Measurements from ENCODE around the gene TST.

The TST gene

GRCh38 chr22:37053310-37054055 lies 34.2 kb upstream of the TST start:
- no peak for DNase-seq (ENCODE audit: low read depth, low spot score)

- DNase-seq (ENCODE audit: low read depth, low spot score) = no peak
Measured at GRCh38 chr22:37052386-37053309, 33.4 kb upstream of the TST start.

DNA sequence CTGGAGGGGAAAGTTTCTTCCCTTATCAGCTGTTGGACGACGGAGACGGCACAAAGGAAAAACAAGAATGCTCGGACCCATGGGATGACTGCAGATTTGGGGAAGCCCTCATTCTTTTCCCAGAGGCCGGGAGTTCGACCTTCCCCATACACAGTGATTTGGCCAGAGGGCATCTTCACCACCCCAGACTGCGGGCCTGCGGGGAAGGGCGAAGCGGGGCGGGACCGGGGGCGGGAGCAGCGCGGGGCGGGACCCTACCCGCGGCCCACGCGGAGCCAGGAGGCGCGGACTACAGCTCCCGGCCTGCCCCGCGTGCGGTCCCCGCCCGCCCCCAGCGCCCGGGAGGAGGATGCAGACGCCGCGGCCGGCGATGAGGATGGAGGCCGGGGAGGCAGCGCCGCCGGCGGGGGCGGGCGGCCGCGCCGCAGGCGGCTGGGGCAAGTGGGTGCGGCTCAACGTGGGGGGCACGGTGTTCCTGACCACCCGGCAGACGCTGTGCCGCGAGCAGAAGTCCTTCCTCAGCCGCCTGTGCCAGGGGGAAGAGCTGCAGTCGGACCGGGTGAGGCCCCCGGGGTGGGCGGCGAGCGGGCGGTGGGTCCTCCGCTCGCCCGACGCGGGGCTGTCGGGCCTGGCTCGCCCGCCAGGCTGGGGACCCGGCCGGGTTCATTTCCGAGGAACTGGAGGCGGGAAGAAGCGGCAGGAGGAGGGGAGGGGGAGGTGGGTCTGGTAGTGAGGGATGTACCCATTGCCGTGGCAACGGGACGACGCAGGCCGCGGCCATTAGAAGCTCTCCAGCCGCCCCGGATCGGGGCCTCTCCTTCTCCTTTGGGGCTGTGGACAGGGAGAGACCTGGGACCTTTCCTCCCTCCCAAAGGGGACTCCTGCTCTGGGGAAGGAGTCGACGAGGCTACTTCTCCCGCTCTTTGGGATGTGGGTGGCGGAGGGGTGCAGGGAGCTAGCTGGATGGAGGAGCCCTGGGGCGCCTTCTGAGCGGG lies 32.4 kb upstream of the TST start, which contains the start of gene KCTD17:
Gene KCTD17 (plus strand): TSS at position 352 of the 995 bp plus-strand sequence. CDS start 19 bp downstream, at position 371.
- DNase-seq (ENCODE audit: low read depth, low spot score) = peak; percentile 45

DNA sequence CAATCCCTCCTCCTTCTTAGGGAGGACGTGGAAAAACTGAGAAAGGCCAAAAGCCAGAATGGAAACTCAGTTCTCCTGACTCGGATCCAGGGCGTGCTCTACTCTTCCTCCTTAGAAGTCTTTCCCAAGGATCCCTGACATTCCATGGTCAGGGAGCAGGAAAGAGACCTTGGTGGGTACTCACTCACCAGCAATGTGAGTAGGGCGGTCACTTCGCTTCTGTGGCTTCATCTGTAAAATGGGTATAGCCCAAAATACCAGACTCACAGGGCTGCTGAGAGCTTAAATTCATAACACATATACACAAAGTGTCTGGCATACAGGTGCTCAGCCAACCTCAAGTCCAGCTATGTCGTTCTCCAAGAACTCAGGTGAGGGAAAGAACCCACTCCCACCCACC lies 31.7 kb upstream of the TST start:
- DNase-seq (ENCODE audit: low read depth, low spot score) = no peak

DNA sequence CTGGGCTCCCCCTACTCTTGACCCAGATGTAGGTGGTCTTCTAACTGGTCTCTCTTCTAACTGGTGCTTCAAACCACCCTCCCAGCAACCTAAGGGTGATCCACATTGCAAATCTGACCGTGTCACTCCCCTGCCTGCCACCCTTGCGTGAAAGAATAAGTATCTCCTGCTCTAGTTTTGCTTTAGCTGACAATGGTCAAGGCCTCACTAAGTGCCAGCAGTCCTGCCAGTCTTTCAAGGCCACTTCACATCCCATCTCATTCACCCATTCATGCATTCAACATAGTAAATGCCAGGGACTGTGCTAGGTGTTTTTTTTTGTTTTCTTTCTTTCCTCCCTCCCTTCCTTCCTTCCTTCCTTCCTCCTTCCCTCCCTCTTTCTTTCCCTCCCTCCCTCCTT lies 30.0 kb upstream of the TST start:
- no peak for DNase-seq (ENCODE audit: low read depth, low spot score)

- DNase-seq (ENCODE audit: low read depth, low spot score) = no peak
Measured at GRCh38 chr22:37048133-37048532, 28.9 kb upstream of the TST start.

DNA sequence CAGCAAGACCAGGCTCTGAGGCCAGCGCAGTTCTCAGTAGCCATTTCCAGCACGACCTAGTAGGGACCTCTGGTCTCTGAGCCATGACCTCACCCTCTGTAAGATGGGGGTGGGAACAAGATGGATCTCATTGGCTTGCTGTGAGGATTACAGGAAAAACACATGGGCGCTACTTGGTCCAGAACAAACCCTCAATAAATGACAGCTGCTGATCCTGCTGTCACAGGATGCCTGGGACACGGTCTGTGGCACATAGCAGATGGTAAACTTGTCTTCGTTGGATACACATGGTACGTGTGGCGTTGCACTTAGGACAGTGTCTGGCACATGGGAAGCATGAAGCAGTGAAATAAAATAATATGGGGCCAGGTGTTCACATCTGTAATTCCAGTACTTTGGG lies 27.8 kb upstream of the TST start:
- DNase-seq (ENCODE audit: low read depth, low spot score) = no peak

- DNase-seq (ENCODE audit: low read depth, low spot score) = no peak
Measured at GRCh38 chr22:37046589-37046988, 27.3 kb upstream of the TST start.

DNA sequence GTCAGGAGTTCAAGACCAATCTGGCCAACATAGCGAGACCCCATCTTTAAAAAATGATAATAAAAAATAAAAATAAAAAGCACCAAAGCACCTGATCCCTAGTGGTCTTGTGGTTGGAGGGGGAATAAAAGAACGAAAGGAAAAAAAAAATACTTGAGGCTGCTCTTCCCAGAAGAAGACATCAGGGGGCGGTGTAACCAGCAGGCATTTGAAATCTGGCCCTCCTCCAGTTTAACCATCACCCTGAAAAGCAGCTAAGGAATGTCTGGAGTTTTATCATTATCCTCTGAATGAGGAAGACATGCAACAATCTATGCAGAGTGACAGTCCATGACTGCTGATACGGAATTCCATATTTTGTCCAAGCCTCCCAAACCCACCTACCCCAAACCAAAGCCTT lies 26.7 kb upstream of the TST start:
- no peak for DNase-seq (ENCODE audit: low read depth, low spot score)

GRCh38 chr22:37044634-37045625 lies 25.7 kb upstream of the TST start:
- DNase-seq (ENCODE audit: low read depth, low spot score) = no peak

- no peak for DNase-seq (ENCODE audit: low read depth, low spot score)
Measured at GRCh38 chr22:37043828-37044538, 24.7 kb upstream of the TST start.

DNA sequence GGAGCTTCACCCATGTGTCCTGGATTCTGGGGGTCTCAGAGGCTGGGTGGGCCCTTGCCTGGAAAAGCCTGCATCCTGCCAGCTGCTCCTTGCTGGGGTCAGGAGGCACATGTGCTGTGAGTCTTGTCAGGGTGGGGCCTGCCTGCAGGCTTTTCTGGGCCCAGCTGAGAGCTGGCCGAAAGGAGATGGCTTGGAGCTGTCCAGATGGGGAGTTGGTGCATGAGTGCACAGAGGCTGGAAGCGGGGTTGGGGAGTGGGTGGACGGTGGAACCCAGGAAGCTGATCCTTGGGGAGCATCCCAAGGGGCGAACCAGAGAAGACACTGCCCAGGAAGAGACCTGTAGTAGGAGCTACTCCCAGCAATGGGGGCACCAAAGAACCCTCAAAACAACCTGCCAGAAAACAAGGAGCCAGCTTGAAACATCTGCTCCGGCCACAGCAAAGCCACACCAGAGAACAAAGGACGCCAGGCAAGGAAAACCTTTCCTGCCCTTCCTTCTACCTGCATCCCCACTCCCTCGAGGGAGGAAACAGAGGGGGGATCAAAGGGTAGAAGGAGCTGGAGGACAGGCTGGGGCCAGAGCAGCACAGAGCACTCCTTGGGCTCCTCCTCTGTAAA lies 24.1 kb upstream of the TST start:
- no peak for DNase-seq (ENCODE audit: low read depth, low spot score)

DNA sequence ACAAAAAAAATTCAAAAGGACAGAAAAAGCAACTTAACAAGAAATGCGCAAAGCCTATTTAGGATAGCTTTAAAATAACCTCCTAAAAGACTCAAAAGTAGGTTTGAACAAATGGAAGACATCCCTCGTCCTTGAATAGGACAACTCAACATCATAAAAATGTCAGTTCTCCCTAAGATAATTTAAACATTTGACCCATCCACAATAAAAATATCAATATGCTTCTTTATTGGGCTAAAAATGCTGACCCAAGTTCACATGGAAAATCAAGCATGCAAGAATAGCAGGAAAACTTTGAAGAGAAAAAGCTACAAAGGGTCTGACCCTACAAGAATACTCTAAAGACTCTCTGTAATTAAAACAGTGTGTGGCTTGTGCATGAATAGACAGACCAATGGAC lies 20.2 kb upstream of the TST start:
- DNase-seq (ENCODE audit: low read depth, low spot score) = no peak

GRCh38 chr22:37037669-37038068 lies 18.4 kb upstream of the TST start:
- no peak for DNase-seq (ENCODE audit: low read depth, low spot score)

DNA sequence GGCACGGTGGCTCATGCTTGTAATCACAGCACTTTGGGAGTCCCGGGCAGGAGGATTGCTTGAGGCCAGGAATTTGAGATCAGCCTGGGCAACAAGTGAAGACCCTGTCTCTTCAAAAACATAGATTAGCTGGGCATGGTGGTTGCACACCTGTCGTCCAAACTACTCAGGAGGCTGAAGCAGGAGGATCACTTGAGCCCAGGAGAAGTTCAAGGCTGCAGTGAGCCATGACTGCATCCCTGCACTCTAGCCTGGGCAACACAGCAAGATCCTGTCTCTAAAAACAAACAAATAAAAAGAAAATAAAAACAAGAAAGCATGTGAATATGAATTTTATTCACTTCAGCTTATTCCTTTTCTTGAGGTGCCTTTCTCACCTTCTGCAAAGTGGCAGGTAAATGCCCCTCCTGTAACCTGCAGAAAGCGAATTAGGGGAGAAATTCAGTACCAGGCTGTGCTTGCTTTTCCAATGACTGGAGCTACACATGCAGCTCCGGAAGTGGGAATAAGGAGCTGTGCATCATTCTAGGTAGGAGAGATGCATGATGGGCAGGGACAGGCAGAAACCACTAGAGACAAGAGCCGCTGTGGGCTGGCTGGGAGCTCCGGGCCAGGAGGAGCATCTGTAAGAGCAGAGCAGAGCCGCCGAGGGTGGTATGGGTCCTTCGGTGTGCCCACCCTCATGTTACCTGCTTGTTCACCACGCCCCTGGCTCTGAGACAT lies 17.6 kb upstream of the TST start:
- DNase-seq (ENCODE audit: low read depth, low spot score) = no peak

- no peak for DNase-seq (ENCODE audit: low read depth, low spot score)
Measured at GRCh38 chr22:37033605-37034430, 14.6 kb upstream of the TST start.
